GM12873 (cell line): Measurements from ENCODE around the gene RBMS3.

ENCODE experiments used
- CTCF ChIP-seq: IDR thresholded peaks from 2 replicates; pipeline ENCODE4 v1.5.1; 2012; ENCODE audit warnings: low read depth, mild to moderate bottlenecking, moderate library complexity, low read length, control low read depth; ENCODE audit not compliant: insufficient read depth; ENCODE audit errors: missing control alignments

Gene RBMS3

GRCh38 chr3:29694783-29695182 is 413.9 kb downstream of the RBMS3 start:
- TF ChIP-seq CTCF, result no peak

GRCh38 chr3:29695201-29695600 is 414.3 kb downstream of the RBMS3 start:
- no peak for TF ChIP-seq CTCF

- TF ChIP-seq CTCF, result no peak
Observed at GRCh38 chr3:29695643-29696198, 414.9 kb downstream of the RBMS3 start.

GRCh38 chr3:29696311-29696710 is 415.4 kb downstream of the RBMS3 start:
- TF ChIP-seq CTCF, result no peak

- TF ChIP-seq CTCF, result no peak
Observed at GRCh38 chr3:29697989-29698388, 417.1 kb downstream of the RBMS3 start.

GRCh38 chr3:29700256-29700655 is 419.4 kb downstream of the RBMS3 start:
- TF ChIP-seq CTCF, result no peak

GRCh38 chr3:29701326-29701983 is 420.6 kb downstream of the RBMS3 start:
- TF ChIP-seq CTCF, result no peak
